HFFc6 (cell line): Measurements from ENCODE around the gene MAPRE2. TPM values are rescaled to one million over a fixed set of nuclear protein-coding genes. Genes with fewer than 3 reads are reported as not detected.

Experiments used
- DNase-seq: peaks from one replicate; pipeline ENCODE4 v3.0.0-alpha.2; 2018
- H3K27ac Mint-ChIP-seq: 2 replicates; pipeline ENCODE4 v1.8.0; 2020; ENCODE audit warnings: mild to moderate bottlenecking, mixed read lengths
- H3K27me3 Mint-ChIP-seq: 2 replicates; pipeline ENCODE4 v1.8.0; 2021; ENCODE audit warnings: mild to moderate bottlenecking, moderate library complexity, mixed read lengths; ENCODE audit not compliant: insufficient read depth
- H3K36me3 Mint-ChIP-seq: 2 replicates; pipeline ENCODE4 v1.8.0; 2021; ENCODE audit warnings: low read depth, mixed read lengths
- H3K4me1 Mint-ChIP-seq: 2 replicates; pipeline ENCODE4 v1.8.0; 2020; ENCODE audit warnings: low read depth, mixed read lengths
- H3K4me3 Mint-ChIP-seq: 2 replicates; pipeline ENCODE4 v1.8.0; 2020; ENCODE audit warnings: mild to moderate bottlenecking, moderate library complexity, mixed read lengths
- H3K9me3 Mint-ChIP-seq: 2 replicates; pipeline ENCODE4 v1.8.0; 2020; ENCODE audit warnings: mild to moderate bottlenecking, mixed read lengths
- total RNA-seq, 6 experiments: library from RNA; stranded (reverse); fragmentation: NEBNext Ultra II Directional; extraction: Animal tissue kit (Norgen Biotek cat#: 25700); gene quantifications; 2 replicates in 1 of 6; 3 replicates in 5 of 6; pipeline ENCODE4 v1.2.3, GENCODE V29; 2021
- TF ChIP-seq, protein P1 (sequence below): fragments of 200-600 bp; sonication (generic); IDR thresholded peaks from 2 replicates; pipeline ENCODE4 v1.5.0; 2021; ENCODE audit warnings: antibody characterized with exemption, mild to moderate bottlenecking

Gene MAPRE2
- total RNA-seq, 6 experiments from 2014 or later, result 22.4 to 39.1 (median 24.4) TPM

DNA sequence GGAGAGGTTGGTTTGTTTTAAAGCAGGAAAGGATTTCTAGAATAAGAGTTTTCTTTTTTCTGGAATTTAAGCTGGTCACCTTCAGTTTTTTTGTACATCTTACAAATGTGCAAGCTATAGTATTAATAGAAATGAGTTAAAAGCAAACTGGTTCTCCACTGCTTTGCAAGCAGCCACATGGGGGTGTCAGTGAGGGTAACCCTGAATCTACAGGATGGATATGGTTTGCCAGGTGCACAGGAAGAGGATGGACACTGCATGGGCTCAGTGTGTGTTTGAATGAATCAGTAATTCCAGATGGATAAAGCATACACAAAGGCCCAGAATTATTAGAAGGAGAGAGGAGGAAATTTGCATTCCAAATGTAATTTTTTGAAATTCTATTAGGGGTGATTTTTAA, 89.0 kb downstream of the MAPRE2 start:
- no peak for DNase-seq
- Mint-ChIP-seq H3K36me3 (peaks cover 11% of the 10 kb centered on the region; the same call in 1 of the 2 replicates), H3K27me3 (no peaks in the 10 kb centered on the region), H3K27ac (no peak overlapping the region), H3K9me3 (no peaks in the 10 kb centered on the region), H3K4me1 (peaks cover 11% of the 10 kb centered on the region), H3K4me3 (no peak overlapping the region)
- TF ChIP-seq, protein P1, sequence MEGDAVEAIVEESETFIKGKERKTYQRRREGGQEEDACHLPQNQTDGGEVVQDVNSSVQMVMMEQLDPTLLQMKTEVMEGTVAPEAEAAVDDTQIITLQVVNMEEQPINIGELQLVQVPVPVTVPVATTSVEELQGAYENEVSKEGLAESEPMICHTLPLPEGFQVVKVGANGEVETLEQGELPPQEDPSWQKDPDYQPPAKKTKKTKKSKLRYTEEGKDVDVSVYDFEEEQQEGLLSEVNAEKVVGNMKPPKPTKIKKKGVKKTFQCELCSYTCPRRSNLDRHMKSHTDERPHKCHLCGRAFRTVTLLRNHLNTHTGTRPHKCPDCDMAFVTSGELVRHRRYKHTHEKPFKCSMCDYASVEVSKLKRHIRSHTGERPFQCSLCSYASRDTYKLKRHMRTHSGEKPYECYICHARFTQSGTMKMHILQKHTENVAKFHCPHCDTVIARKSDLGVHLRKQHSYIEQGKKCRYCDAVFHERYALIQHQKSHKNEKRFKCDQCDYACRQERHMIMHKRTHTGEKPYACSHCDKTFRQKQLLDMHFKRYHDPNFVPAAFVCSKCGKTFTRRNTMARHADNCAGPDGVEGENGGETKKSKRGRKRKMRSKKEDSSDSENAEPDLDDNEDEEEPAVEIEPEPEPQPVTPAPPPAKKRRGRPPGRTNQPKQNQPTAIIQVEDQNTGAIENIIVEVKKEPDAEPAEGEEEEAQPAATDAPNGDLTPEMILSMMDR, result no peak; the same call in 1 of the 2 replicates

DNA sequence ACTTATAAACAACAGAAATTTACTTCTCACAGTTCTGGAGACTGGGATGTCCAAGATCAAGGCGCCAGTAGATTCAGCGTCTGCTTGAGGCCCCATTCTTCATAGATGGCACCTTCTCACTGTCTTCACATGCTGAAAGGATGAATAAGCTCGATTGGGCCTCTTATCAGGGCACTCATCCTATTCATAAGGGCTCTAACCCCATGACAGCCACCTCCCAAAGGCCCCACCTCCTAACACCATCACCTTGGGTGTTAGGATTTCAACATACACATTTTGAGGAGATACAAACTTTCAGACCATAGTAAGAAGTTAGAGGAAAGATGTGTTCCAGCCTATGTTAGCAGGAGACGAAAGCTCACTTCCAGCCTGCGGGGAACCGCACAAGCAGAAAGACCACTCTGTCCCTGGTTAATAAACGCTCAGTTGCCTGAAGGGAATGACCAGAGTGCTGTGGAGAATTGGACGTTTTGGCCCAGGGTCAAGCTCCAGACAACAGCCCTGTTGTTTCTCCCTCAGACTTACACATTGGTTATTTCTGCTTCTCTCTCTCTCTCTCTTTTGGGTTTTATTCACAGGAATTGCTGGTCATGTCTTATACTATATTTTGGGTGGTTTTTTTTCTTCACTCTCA, 90.3 kb downstream of the MAPRE2 start:
- Mint-ChIP-seq H3K36me3 (peaks cover 11% of the 10 kb centered on the region; the same call in 1 of the 2 replicates), H3K4me1 (peaks cover 11% of the 10 kb centered on the region), H3K9me3 (no peaks in the 10 kb centered on the region), H3K27me3 (no peaks in the 10 kb centered on the region), H3K27ac (no peak overlapping the region; the same call in 1 of the 2 replicates), H3K4me3 (no peak overlapping the region)
- no peak for DNase-seq
- TF ChIP-seq, protein P1, result no peak

DNA sequence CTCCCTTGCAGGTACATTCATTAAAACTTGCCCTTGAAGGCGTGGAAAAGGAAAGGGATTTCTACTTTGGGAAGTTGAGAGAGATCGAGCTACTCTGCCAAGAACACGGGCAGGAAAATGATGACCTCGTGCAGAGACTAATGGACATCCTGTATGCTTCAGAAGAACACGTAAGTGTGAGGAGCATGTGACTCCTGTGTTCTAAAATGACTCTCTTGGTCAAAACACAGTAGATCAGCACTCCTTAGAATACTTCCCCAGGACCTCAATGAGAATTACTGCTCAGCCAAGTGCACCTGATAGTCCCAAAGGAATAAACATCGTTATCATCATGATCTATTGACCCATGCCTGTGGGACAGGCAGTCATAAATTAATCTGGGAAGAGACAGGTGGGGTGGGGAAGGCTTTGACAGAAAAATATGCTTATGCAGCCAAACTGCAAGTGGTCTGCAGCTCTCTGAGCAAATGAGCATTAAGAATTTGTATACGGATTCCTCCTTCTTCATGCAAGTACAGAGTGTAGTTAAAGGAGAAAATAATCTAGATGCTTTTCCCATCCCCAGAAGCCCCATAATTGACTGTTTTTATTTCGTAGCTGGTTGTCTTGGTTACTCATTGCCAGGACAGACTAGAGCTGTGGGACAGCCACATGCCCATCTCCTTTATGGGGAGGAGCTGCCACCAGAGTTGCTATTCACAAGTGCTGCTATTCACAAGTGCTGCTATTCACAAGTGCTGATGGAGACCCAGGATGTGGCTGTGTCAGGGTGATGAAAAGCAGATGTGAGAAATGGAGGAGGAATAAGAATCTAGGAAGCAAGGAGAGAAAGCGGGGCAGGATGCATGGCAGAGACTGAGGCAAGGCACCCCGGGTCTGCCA, 91.0 kb downstream of the MAPRE2 start:
- H3K27me3 Mint-ChIP-seq, result no peaks in the 10 kb centered on the region
- DNase-seq, result no peak
- no peak overlapping the region for H3K4me3 Mint-ChIP-seq
- H3K4me1 Mint-ChIP-seq, result peaks cover 11% of the 10 kb centered on the region
- H3K27ac Mint-ChIP-seq, result peak overlapping the region; percentile 14; the same call in 1 of the 2 replicates
- TF ChIP-seq, protein P1, result no peak
- H3K9me3 Mint-ChIP-seq, result no peaks in the 10 kb centered on the region
- H3K36me3 Mint-ChIP-seq, result peaks cover 11% of the 10 kb centered on the region; the same call in 1 of the 2 replicates

DNA sequence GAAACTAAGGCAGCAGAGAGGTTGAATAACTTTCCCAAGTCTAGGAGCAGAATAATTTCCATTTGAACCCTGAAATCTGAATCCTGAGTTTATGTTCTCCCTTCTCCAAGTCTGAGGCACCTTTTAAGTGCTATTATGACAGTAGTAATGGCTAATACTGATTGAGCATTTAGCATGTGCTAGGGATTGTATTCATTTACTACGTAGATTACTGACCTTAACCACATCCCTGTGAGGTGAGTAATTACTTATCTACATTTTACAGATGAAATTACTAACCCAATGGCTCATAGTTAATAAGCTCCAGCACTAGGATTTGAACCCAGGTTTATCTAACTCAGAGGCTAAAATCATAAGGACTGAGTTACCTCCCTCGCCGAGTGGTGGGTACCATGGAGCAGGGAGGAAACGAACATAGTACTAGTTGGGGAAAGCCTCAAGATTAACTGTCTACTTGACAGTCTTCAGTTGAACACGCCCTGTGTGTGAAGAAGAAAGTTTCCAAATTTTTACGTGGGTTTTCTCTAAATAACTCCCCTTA, 93.0 kb downstream of the MAPRE2 start:
- Mint-ChIP-seq H3K4me1 (peaks cover 11% of the 10 kb centered on the region), H3K36me3 (peaks cover 9% of the 10 kb centered on the region; the same call in 1 of the 2 replicates), H3K4me3 (no peak overlapping the region), H3K27me3 (peaks cover 3% of the 10 kb centered on the region; the same call in 1 of the 2 replicates), H3K27ac (no peak overlapping the region), H3K9me3 (no peaks in the 10 kb centered on the region)
- TF ChIP-seq, protein P1, result no peak
- DNase-seq, result no peak

DNA sequence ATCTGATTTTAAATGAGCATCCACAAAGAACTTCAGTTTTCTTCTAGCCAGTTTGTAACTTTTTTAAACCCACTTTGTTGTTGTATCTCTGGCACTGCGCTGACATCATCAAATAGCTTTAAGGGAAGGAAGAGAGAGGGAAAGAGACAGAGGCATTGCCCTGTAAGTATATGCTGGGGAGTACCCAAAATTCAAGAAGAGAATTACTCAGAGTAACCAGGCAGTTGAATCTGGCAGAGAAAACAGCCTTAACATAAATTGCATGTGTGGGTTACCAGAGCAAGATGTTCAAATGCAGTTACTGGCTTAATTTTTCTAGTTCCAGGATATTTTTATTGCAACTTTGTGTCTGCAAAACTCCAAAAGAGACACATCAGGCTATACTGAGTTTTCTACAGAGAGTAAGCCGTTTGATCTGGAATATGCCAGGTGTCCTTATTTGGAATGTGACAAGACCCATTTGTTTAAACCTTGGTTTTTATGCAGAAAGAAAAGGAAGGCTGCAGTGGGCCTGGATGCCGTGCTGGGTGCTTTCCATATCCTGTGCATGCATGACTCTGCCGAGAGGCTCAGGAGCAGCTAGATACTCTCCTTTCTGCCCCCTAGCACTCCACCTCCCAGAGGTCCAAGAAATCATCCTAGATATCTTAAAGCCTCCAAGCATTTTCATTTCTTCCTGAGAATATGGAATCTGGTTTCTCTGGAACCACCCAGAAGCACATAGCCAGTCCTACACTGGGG, 93.7 kb downstream of the MAPRE2 start:
- no peak for DNase-seq
- H3K27ac Mint-ChIP-seq, result no peak overlapping the region
- TF ChIP-seq, protein P1, result no peak
- peaks cover 3% of the 10 kb centered on the region; the same call in 1 of the 2 replicates for H3K27me3 Mint-ChIP-seq
- H3K9me3 Mint-ChIP-seq, result no peaks in the 10 kb centered on the region
- peaks cover 10% of the 10 kb centered on the region; the same call in 1 of the 2 replicates for H3K36me3 Mint-ChIP-seq
- no peak overlapping the region for H3K4me3 Mint-ChIP-seq
- H3K4me1 Mint-ChIP-seq, result peaks cover 11% of the 10 kb centered on the region
